Panc1 (cell line): ENCODE measurements around the gene HID1. TPM values are rescaled to one million over a fixed set of nuclear protein-coding genes. Genes with fewer than 3 reads are reported as not detected.
"Not testable (repeated sequence)": the region's sequence is repeated elsewhere in the genome, so short reads cannot be mapped to it uniquely, and the experiment has no call there.

Experiments used
- ATAC-seq: fragments of 200-7000 bp; cut with Tn5 transposase; 2 replicates; pipeline ENCODE4 v1.9.1; 2020; ENCODE audit warnings: mild to moderate bottlenecking, moderate library complexity
- BruUV-seq: library from RNA; stranded (reverse); fragments of 400-500 nt; replicated peaks from 2 replicates; lab custom pipeline; 2021; lab: Mats Ljungman, UMichigan
- CTCF ChIA-PET: fragments of 300-600 bp; sonication (Branson Sonifier 250); formaldehyde crosslinking; loops from one replicate; lab custom pipeline; 2022; ENCODE audit warnings: antibody characterized with exemption; lab: Charles Lee
- POLR2A ChIA-PET: fragments of 300-600 bp; sonication (Branson Sonifier 250); formaldehyde crosslinking; loops from one replicate; lab custom pipeline; 2022; ENCODE audit warnings: antibody characterized with exemption; lab: Charles Lee
- DNase-seq: peaks from one replicate; pipeline ENCODE4 v3.0.0-alpha.2; 2010; ENCODE audit warnings: low read depth, low spot score
- H3K27ac ChIP-seq: 2 replicates; pipeline ENCODE4 v1.5.1; 2011; ENCODE audit warnings: mild to moderate bottlenecking, low read length, inconsistent platforms
- H3K27me3 ChIP-seq: fragments of 200-500 bp; sonication (Bioruptor generic); 2 replicates; pipeline ENCODE4 v1.6.0; 2014; ENCODE audit warnings: low read length, inconsistent platforms; ENCODE audit not compliant: control insufficient read depth, insufficient read depth
- H3K36me3 ChIP-seq: fragments of 200-500 bp; sonication (Bioruptor generic); 2 replicates; pipeline ENCODE4 v1.5.1; 2014; ENCODE audit warnings: inconsistent platforms, mild to moderate bottlenecking, low read length, moderate library complexity; ENCODE audit not compliant: control insufficient read depth, insufficient read depth
- H3K4me1 ChIP-seq: 2 replicates; pipeline ENCODE4 v1.5.1; 2011; ENCODE audit warnings: inconsistent platforms, mild to moderate bottlenecking, low read length, moderate library complexity; ENCODE audit not compliant: control insufficient read depth, insufficient read depth
- H3K4me3 ChIP-seq, 2 experiments: 2 replicates each; pipeline ENCODE4 v1.5.1; 2011 to 2012; ENCODE audit warnings: low read depth in 2 of 2, low read length in 2 of 2, mild to moderate bottlenecking in 2 of 2, inconsistent platforms in 1 of 2, moderate library complexity in 1 of 2
- H3K9me3 ChIP-seq: fragments of 200-500 bp; sonication (Bioruptor generic); 2 replicates; pipeline ENCODE4 v1.5.1; 2014; ENCODE audit warnings: low read depth, mild to moderate bottlenecking, inconsistent platforms, low read length, moderate library complexity; ENCODE audit not compliant: control insufficient read depth, insufficient read depth
- POLR2AphosphoS5 ChIP-seq: IDR thresholded peaks from 2 replicates; pipeline ENCODE4 v1.6.1; 2012; ENCODE audit warnings: mild to moderate bottlenecking, low read depth, low read length, moderate library complexity
- REST ChIP-seq, 2 experiments: IDR thresholded peaks; 2 replicates each; pipeline ENCODE4 v1.6.1; 2011 to 2012; ENCODE audit warnings: low read depth in 2 of 2, control low read depth in 1 of 2, low read length in 1 of 2, mild to moderate bottlenecking in 1 of 2, moderate library complexity in 1 of 2; ENCODE audit not compliant: insufficient read depth in 1 of 2
- SIN3A ChIP-seq: IDR thresholded peaks from 2 replicates; pipeline ENCODE4 v1.6.1; 2012; ENCODE audit warnings: low read depth, mild to moderate bottlenecking, low read length, moderate library complexity, borderline replicate concordance; ENCODE audit not compliant: insufficient read depth
- TCF7L2 ChIP-seq: IDR thresholded peaks from 2 replicates; pipeline ENCODE4 v1.6.1; 2011; ENCODE audit warnings: mild to moderate bottlenecking, low read depth, low read length, inconsistent platforms
- in situ Hi-C: cut with HindIII; loops from 2 replicates; pipeline ENCODE4 v1.10.0; 2016; ENCODE audit warnings: low sequenced_read_pairs, low pct_unique_long_range_greater_than_20kb
- intact Hi-C: fragments of 100-400 bp; cut with micrococcal nuclease; formaldehyde crosslinking; loops from one replicate; pipeline ENCODE4 v1.10.0; 2022; ENCODE audit not compliant: unreplicated experiment
- total RNA-seq: library from RNA; stranded (reverse); gene quantifications from one replicate; pipeline ENCODE4 v1.2.1, GENCODE V29; 2021; ENCODE audit not compliant: unreplicated experiment
- TF ChIP-seq, protein P1 (sequence below): fragments of 450-650 bp; IDR thresholded peaks from 2 replicates; pipeline ENCODE4 v1.5.1; 2017; ENCODE audit warnings: mild to moderate bottlenecking

Gene HID1
- total RNA-seq, 1 experiment from 2014 or later: 10.9 TPM

GRCh38 chr17:74970395-74970794 lies 2.2 kb downstream of the HID1 start:
- ChIA-PET POLR2A (interaction anchor here (0.6 kb wide), 2 partner anchors 97 to 435 kb away, joined by 4 read pairs; partner anchors contain the start of gene GRB2), CTCF (interaction anchor here (1.8 kb wide), 1 partner anchor 8 kb away, joined by 10 read pairs; no protein-coding TSS in a partner anchor)
- TF ChIP-seq POLR2AphosphoS5 (no peak), REST (IDR thresholded peaks at IDR 0.05; ENCODE audit: insufficient read depth in 1 of 2, low read depth in 2 of 2, low read length in 1 of 2) (no peak), SIN3A (no peak), TCF7L2 (no peak)
- TF ChIP-seq, protein P1, sequence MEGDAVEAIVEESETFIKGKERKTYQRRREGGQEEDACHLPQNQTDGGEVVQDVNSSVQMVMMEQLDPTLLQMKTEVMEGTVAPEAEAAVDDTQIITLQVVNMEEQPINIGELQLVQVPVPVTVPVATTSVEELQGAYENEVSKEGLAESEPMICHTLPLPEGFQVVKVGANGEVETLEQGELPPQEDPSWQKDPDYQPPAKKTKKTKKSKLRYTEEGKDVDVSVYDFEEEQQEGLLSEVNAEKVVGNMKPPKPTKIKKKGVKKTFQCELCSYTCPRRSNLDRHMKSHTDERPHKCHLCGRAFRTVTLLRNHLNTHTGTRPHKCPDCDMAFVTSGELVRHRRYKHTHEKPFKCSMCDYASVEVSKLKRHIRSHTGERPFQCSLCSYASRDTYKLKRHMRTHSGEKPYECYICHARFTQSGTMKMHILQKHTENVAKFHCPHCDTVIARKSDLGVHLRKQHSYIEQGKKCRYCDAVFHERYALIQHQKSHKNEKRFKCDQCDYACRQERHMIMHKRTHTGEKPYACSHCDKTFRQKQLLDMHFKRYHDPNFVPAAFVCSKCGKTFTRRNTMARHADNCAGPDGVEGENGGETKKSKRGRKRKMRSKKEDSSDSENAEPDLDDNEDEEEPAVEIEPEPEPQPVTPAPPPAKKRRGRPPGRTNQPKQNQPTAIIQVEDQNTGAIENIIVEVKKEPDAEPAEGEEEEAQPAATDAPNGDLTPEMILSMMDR: no peak
- intact Hi-C loops: loop anchor here (10.0 kb wide), 1 partner anchor 134 kb away; the partner anchor contains the start of gene ARMC7
- H3K27me3 ChIP-seq: no peaks in the 10 kb centered on the region
- ATAC-seq: peak; percentile 6; the same call in 1 of the 2 replicates
- no peak overlapping the region for H3K27ac ChIP-seq
- H3K9me3 ChIP-seq: no peaks in the 10 kb centered on the region
- H3K4me3 ChIP-seq: no peak overlapping the region
- peaks cover 4% of the 10 kb centered on the region; the same call in 1 of the 2 replicates for H3K4me1 ChIP-seq
- in situ Hi-C loops: no loop called here
- no TSS peak for BruUV-seq
- H3K36me3 ChIP-seq: no peaks in the 10 kb centered on the region
- DNase-seq: no peak

DNA sequence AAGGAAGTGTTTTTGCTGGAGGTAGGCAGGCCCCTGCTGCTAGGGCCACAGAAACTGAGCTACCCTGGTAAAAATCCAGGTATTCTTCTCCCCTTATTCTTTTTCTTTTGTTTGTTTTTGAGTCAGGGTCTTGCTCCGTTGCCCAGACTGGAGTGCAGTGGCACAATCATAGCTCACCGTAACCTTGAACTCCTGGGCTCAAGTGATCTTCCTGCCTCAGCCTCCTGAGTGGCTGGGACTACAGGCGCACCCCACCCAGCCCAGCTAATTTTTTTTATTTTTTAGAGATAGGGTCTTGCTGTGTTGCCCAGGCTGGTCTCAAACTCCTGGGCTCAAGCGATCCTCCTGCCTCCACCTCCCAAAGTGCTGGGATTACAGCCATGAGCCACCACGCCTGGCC lies 3.1 kb downstream of the HID1 start:
- DNase-seq: not testable (repeated sequence)
- CTCF ChIA-PET: interaction anchor here (0.6 to 1.3 kb wide), 2 partner anchors 11 to 262 kb away, joined by 4 to 5 read pairs; no protein-coding TSS in a partner anchor
- POLR2A ChIA-PET: interaction anchor here (0.6 kb wide), 2 partner anchors 96 to 436 kb away, joined by 4 read pairs; partner anchors contain the start of gene GRB2

GRCh38 chr17:74968361-74968780 lies 4.2 kb downstream of the HID1 start:
- DNase-seq (no peak), ATAC-seq (no peak)
- in situ Hi-C loops (no loop called here), intact Hi-C loops (no loop called here)
- Histone ChIP-seq H3K4me1 (peaks cover 4% of the 10 kb centered on the region; the same call in 1 of the 2 replicates), H3K27me3 (no peaks in the 10 kb centered on the region), H3K4me3 (no peak overlapping the region), H3K9me3 (no peaks in the 10 kb centered on the region), H3K36me3 (no peaks in the 10 kb centered on the region), H3K27ac (no peak overlapping the region)
- no peak for TF ChIP-seq SIN3A
- no peak for TF ChIP-seq POLR2AphosphoS5
- no TSS peak for BruUV-seq
- ChIA-PET CTCF (interaction anchor here (1.3 kb wide), 1 partner anchor 10 kb away, joined by 4 read pairs; no protein-coding TSS in a partner anchor), POLR2A (no interaction called here)

More for the DNA sequence above, 3.1 kb downstream of the HID1 start:
- H3K4me1 ChIP-seq, ATAC-seq, H3K4me3 ChIP-seq, BruUV-seq, H3K9me3 ChIP-seq, intact Hi-C loops, H3K27ac ChIP-seq, H3K36me3 ChIP-seq, H3K27me3 ChIP-seq, in situ Hi-C loops: not testable (repeated sequence)
